Activated CD4-positive, alpha-beta T cell treated with anti-CD3 and anti-CD28 coated beads for 24 hours (primary cell): ENCODE data around the gene TRIM41.
A peak's percentile ranks its signal among the peaks of the same experiment; 100 is the strongest.
"Not testable (repeated sequence)": the region's sequence is repeated elsewhere in the genome, so short reads cannot be mapped to it uniquely, and the experiment has no call there.

ENCODE experiments used
- DNase-seq, 2 donors: peaks; one replicate each; pipeline ENCODE4 v3.0.0-alpha.2; 2020; ENCODE audit warnings: low read depth in 2 of 2

The TRIM41 gene

DNA sequence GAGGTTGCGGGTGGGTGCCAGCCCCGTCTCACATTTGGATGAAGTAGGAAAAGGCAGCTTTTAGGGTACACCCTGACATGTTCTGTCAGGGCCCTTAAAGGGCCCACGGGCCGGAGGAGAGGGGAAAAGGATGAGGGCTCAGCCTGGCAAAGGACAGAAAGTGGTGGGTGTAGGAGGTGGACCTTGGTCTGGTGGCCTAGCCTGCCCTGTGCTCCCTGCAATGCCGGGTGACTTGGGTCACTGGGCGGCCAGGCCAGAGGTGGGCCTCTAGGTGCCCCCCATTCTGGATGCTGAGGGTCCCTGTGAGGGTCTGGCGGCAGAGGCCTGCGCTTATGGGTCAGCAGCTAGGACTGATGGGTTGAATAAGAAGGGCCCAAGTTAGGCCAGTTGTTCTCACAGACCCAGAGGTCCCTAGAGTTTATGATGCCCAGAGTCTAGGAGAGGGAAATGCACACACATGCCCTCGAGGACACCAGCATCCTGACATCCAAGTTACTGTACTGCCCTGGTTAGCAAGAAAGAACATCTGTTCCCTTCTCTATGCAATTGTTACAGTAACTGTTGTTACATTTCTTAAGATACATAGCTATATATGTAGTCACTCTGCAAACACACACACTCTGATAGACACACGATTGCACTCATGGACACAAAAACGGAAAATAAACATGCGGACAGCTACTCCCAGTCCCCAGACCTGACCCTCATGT is 30.6 kb upstream of the TRIM41 start:
- no peak for DNase-seq

- DNase-seq = no peak
Measured at GRCh38 chr5:181193656-181194055, 29.4 kb upstream of the TRIM41 start.

DNA sequence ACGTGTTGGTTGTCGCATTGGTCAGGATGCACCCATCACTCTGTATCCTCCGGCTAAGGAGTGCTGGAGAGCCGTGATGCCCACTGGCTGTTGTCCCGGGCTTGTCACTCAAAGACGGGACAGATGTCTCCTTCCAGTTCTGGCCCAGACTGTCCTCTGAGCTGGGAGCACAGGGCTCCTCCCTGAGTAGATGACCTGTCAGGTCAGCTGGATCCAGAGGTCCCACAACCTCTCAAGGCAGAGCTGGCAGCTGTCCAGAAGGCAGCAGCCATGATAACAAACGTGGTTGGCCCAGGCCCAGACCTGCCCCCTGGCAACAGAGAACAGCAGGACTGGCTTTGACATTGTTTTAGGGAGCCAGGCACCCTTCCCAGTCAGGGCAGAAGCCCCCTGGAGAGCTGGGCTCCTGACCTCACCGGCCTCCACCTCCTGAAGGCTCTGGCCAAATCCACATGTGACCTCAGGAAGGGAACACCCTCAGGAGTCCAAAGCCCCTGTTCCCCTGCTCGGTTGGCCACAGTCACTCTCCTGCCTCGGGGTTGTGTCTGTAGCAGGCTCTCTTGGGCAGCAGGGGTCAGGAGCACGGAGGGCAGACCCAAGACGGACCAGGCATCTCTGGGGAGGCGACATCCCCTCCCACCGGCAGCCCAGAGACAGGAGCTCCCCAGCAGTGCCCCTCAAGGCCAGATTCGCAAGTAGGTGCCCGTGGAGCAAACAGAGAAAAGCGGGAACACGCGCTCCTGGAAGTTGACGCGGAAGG is 28.4 kb upstream of the TRIM41 start:
- DNase-seq = no peak

GRCh38 chr5:181195249-181195761 is 27.8 kb upstream of the TRIM41 start:
- no peak for DNase-seq

DNA sequence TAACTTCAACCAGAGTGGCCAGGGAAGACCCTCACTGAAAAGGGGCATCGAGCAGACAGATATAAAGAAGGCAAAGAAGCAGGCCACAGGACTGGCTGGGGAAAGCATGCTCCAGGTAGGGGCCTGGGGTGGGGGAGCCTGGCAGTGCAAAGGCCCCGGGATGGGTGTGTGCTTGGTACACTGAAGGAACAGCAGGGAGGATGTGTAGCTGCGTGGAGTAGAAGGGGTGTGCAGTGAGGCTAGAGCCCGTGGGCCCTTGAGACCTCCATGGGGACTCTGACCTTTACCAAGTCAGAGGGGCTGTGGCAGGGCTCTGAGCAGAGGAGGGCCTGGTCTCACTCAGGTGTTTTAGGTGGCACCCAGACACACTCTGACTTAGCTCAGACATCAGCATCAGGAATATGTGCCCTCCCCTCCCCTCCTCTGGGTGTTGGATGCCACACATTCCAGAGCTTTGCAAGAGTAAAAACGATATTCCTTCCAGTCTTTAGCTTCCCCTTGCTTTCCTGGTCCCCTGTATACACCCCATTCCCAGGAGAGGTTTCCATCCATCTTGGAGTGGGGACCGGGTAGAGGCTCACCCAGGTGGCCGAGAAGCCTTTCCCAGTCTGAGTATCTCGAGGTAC is 25.6 kb upstream of the TRIM41 start:
- DNase-seq = no peak

- no peak for DNase-seq
Measured at GRCh38 chr5:181198106-181198685, 24.9 kb upstream of the TRIM41 start.

- DNase-seq = no peak
Measured at GRCh38 chr5:181198905-181199519, 24.1 kb upstream of the TRIM41 start.

DNA sequence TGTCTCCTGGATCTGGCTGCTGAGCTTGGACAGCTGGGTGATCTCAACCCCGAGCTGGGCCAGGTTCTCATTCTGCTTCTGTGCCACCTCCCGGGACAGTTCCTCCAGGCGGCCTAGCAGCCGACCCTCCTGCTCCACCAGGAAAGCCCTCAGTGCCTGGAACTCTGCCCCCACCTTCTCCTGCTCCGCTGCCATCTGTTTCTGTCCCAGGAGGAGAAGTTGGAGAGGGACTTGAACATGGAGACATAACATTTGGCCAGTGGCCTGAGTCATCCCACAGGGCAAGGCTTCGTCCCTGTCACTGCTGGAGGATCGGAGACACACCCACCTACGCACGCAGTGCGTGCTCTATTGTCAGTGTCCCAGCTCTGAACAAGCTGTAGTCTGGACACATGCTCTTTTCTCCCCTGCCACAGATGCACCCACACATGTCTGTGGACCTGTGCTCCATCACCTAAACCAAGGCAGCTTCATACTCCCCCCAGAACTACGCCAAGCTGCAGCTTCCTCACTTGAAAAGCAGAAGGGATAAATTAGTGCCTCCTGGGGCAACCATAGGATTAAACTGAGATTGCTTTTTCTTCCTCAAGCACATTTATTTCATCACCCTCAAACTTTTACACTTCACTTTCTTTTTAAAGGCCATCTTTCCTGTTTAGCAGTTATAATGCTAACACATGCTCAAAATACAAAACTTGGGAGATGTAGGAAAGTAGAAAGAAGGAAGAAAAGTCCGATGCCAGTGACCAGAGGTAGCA is 23.0 kb upstream of the TRIM41 start:
- no peak for DNase-seq

GRCh38 chr5:181200816-181201215 is 22.3 kb upstream of the TRIM41 start:
- no peak for DNase-seq

DNA sequence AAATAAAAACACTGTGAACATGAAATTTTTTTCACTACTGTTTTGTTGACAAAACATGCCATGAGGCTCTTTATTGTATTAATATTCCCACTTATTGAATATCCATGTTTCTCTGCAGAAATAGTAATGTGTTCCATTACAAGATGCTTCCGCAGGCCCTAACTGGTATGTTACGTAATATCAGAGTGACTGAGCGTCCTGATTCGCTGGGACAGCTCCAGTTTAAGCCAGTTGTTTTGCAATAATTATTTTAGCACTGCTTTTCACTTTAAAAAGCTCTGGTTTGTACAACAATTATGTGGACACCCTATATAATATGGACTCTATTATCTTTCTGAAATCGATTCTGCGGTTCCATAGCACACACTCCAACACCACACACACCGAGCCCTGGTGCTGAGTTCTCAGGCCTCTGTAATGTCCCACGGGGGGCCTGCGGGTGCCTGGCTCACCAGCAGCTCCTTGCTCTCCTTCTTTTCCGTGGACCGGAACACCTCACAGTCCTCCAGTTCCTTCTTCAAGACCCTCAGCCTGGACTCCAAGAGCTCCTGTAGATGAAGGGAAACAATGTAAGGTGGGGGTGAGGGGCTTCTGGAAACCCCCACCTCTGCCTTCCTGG is 19.9 kb upstream of the TRIM41 start:
- no peak for DNase-seq

DNA sequence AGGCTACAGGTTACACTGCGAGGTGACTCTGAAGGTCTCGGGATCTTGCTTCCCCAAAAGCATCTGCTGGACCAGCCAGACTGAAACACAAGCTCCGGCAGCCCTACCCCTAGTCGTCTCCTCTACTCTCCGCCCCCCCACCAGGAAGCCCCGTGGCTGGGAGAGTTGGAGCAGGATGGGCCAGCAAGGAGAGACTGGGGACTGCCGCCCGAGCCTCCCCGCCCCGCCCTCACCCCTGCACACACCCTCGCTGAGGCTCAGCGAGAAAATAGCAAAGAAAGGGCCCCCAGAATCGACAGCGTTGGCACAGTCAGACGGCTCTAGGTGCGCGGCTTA is 19.3 kb upstream of the TRIM41 start:
- no peak for DNase-seq

DNA sequence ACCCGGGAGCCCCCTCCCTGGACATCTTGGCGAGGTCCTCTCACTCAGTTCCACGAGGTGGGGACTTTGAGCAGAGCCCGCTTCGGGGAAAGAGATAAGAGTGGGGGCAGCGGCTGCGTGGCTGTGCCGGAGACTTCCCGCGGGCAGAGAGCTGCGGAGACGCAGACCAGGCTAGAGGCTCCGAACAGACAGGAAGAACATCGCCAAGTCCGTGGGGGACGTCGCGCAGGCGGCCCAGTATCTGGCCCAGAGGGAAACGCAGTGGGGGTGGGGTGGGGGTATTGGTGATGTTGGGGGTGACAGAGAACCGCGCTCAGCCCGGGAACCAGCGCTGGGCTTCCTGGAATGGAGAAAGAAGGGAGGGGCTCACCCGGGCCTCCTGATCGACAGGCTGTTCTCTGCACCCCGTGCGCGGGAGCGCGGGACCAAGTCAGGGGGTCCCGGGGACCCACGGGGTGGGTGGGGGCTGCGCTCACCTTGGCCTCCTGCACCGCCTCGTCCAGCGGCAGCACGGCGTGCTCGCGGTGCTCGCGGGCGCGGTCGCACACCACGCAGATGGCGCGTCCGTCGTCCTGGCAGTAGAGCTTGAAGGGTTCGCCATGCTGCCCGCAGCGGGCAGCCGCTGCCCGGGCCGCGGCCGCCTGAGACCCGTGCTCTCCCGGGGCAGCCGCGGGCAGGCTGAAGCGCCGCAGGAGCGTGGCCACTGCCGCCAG is 18.8 kb upstream of the TRIM41 start:
- DNase-seq = no peak

- no peak for DNase-seq
Measured at GRCh38 chr5:181204826-181205760, 18.0 kb upstream of the TRIM41 start, which contains the start of gene TRIM7. Gene TRIM7 (minus strand): TSS chr5:181205196. CDS start chr5:181205110, 86 bp downstream.

- no peak for DNase-seq
Measured at GRCh38 chr5:181205761-181206649, 17.1 kb upstream of the TRIM41 start.

GRCh38 chr5:181207214-181207959 is 15.7 kb upstream of the TRIM41 start:
- peak; percentile 87 to 95 for DNase-seq

- DNase-seq = no peak
Measured at GRCh38 chr5:181207960-181208253, 15.2 kb upstream of the TRIM41 start.

DNA sequence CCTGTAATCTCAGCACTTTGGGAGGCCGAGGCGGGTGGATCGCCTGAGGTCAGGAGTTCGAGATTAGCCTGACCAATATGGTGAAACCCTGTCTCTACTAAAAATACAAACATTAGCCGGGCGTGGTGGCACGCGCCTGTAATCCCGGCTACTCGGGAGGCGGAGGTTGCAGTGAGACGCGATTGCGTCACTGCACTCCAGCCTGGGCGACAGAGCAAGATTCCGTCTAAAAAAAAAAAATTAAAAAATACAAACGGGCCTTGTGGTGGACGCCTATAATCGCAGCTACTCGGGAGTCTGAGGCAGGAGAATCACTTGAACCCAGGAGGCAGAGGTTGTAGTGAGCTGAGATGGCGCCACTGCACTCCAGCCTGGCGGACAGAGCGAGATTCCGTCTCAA is 14.1 kb upstream of the TRIM41 start:
- DNase-seq = not testable (repeated sequence)
